Hepatocyte (in vitro differentiated cells): ENCODE results near the gene DMD.

Experiments
- CTCF ChIP-seq: fragments of 200-600 bp; sonication (generic); IDR thresholded peaks from 2 replicates; pipeline ENCODE4 v1.5.1; 2016; ENCODE audit warnings: antibody characterized with exemption, mild to moderate bottlenecking; ENCODE audit not compliant: poor library complexity
- EZH2 ChIP-seq: fragments of 200-600 bp; sonication (generic); IDR thresholded peaks from 2 replicates; pipeline ENCODE4 v1.6.1; 2016; ENCODE audit warnings: antibody characterized with exemption, mild to moderate bottlenecking, borderline replicate concordance
- EZH2phosphoT487 ChIP-seq: fragments of 200-600 bp; sonication (generic); IDR thresholded peaks from one replicate; pipeline ENCODE4 v1.6.1; 2018; ENCODE audit warnings: antibody characterized with exemption, mild to moderate bottlenecking, low read depth, moderate library complexity; ENCODE audit not compliant: unreplicated experiment, severe bottlenecking

GRCh38 chrX:31993637-31994036, 1217.7 kb downstream of the DMD start:
- TF ChIP-seq CTCF, result no peak
- no peak for TF ChIP-seq EZH2
- TF ChIP-seq EZH2phosphoT487, result no peak
